HG03135 (cell line): ENCODE data around the gene CPNE1.
"Not testable (repeated sequence)": the region's sequence is repeated elsewhere in the genome, so short reads cannot be mapped to it uniquely, and the experiment has no call there.

Experiments
- ATAC-seq: cut with Tn5 transposase; IDR thresholded peaks from one replicate; pipeline ENCODE4 v1.9.1; 2021; ENCODE audit warnings: mild to moderate bottlenecking, moderate library complexity; ENCODE audit not compliant: unreplicated experiment

The CPNE1 gene

GRCh38 chr20:35664466-35665206, at the start of gene CPNE1, which contains the start of gene RBM12:
Gene CPNE1, minus strand, starts transcription at chr20:35664900. Its CDS starts 31,977 bp downstream, at chr20:35632923.
Gene RBM12, minus strand, starts transcription at chr20:35664900. Its CDS starts 9,578 bp downstream, at chr20:35655322.
- ATAC-seq = peak; percentile 71

GRCh38 chr20:35714127-35714526, 49.4 kb upstream of the CPNE1 start:
- no peak for ATAC-seq

DNA sequence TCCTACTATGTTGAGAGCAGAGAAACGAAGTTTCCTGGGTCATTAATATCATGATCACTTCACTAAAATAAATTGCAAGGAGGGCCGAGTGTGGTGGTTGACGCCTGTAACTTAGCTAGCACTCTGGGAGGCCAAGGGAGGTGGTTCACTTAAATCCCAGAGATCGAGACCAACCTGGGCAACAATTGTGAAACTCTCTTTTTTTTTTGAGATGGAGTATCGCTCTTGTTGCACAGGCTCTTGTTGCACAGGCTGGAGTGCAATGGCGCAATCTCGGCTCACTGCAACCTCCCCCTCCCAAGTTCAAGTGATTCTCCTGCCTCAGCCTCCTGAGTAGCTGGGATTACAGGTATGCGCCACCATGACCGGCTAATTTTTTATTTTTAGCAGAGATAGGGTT, 48.4 kb upstream of the CPNE1 start:
- not testable (repeated sequence) for ATAC-seq

DNA sequence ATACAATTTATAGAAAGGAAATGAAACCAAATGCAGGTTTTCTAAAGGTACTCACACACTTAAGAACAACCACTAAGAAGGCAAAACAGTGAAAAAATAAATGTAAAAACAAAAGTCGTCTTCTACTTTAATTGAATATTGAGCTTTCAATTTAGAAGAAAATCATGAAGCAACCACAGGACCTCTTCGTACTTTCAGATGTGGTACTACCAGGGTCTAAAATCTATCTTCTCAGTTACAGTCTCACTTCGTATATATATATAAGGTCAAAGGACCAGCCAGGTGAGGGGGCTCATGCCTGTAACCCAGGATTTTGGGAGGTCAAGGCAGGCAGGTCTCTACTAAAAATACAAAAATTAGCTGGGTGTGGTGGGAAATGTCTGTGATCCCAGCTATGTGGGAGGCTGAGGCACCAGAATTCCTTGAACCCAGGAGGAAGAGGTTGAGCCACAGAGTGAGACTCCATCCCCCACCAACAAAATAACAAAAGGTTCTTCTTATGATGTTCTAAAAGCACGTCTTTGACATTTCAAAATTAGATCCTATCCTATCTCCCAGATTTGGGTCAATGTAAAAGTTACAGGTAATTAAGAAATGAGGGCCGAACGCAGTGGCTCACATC, 47.0 kb upstream of the CPNE1 start:
- ATAC-seq = no peak

DNA sequence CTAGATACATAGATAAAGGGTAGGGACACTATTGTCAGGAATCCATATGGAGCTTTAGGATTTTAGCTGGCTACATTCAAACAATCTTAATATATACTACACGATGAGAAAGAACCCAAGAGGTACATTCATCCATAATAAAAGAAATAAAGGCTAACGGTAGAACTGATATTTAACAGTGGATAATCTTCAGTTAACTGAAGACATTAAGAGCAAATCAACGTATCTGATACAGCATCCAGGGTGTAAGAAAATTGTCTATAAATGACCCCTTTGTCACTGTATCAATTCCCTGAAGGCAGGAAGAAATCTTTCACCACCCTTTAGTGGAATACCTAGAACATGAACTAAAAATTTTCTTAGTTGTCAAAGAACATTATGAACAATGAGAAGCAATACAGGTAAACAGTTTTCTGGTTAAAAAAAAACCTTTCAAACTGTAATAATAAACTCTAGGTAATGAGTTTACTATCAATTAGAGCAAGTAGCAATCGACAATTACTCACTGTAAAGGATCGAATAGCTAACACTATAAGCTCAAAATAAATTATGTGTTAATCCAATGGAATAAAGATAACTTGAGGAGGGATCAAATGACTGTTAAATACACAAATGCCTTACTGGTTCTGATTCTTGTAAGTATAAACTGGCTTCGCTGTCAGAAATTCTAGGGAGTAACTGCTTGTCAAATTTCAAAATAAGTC, 46.3 kb upstream of the CPNE1 start:
- ATAC-seq = no peak

DNA sequence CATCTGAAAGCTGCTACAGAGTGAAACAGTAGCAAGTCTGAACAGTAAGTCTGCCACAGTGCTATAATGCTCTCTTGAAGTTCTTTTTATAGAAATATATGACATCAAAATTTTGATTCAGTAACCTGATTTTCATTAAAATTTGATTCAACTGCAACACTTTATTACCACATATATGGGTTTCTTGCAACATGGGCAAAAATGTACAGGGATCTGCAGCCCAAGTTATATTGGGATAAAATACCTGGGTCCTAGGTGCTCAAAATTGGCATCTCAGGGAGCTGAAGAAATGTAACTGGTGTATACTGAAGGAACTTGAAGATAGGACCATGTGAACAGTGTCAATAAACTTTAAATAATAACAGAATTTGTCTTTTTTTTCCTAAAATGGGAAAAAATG, 45.3 kb upstream of the CPNE1 start:
- ATAC-seq = no peak

GRCh38 chr20:35709259-35709658, 44.6 kb upstream of the CPNE1 start:
- ATAC-seq = no peak

- no peak for ATAC-seq
Measured at GRCh38 chr20:35708502-35708901, 43.8 kb upstream of the CPNE1 start.

- ATAC-seq = not testable (repeated sequence)
Measured at GRCh38 chr20:35706591-35707529, 42.2 kb upstream of the CPNE1 start.

DNA sequence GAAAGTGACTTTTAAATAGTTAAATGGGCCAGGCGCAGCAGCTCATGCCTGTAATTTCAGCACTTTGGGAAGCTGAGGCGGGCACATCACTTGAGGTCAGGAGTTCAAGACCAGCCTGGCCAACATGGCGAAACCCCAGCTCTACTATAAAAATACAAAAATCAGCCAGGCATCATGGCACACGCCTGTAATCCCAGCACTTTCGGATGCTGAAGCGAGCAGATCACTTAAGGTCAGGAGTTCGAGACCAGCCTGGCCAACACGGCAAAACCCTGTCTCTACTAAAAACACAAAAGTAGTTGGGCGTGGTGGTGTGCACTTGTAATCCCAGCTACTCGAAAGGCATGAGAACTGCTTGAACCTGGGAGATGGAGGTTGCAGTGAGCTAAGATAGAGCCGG, 41.2 kb upstream of the CPNE1 start:
- not testable (repeated sequence) for ATAC-seq

DNA sequence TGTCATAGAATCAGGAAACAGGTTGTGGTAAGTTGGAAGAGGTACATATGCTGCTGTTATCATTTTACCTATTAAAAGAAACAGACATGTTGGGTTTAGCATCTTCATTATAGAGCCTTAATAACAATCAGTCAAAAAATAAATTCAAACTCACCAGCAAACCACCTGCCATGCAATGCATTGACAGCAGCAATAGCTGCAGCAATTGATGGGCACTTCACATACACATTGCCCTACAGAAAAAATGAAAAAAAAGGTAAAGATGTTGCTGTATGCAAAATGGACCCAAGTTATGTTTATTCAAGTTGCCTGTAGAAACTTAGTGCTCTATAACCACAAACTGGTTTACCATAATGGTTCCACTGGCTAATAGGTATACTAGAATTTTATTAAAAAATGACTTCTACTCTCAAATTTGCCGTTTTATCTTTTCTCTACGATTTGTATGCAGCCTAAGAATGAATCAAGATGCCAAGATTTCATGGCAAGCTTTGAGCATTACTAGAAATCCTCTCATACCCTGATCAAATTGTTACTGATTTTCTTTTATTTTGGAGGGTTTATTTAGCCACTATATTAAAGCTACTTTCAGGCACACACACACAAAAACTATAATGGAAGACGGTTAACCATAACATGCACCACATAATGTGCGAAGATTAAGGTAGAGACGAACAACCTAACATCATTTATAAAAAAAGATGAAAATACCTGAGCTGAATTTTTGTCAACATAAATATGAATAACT, 40.0 kb upstream of the CPNE1 start:
- ATAC-seq = no peak

DNA sequence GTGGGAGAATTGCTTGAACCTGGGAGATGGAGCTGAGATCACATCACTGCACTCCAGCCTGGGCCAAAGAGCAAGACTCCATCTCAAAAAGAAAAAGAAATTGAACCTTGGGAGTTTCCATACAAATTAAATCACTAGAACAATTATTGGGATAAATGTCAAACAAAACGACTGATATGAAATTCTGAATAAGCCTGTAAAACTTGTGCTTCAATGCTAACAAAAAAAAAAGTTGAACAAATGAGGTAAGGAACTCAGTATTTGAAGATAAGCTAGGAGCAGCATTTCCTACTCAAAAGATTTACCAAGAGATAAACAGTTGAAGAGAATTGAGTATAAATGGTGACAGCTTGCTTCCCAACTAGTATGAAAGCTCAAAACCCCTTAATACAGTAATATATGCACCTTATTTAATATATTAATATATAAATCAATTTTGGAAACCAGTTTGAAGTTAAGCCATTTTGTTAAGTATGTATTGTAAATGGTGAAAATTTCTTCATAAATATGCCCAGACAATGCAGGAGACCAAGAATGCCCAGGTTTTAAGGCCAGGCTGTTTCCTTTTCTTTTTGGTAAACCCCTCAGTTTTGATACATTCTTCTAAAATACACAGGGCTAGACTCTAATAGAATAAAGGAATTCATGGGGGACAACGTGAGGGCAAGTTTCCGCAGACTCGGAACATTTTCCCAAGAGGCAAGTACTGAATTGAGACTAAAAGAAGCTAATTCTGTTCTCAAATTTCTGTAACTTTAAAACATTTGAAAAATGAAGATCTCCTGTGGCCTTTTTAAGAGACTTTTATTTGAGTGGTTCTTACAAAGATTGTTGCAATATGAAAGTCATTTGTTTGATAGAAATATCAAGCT, 38.4 kb upstream of the CPNE1 start:
- no peak for ATAC-seq

GRCh38 chr20:35702051-35702823, 37.5 kb upstream of the CPNE1 start:
- ATAC-seq = no peak

GRCh38 chr20:35700625-35701148, 36.0 kb upstream of the CPNE1 start:
- ATAC-seq = no peak

DNA sequence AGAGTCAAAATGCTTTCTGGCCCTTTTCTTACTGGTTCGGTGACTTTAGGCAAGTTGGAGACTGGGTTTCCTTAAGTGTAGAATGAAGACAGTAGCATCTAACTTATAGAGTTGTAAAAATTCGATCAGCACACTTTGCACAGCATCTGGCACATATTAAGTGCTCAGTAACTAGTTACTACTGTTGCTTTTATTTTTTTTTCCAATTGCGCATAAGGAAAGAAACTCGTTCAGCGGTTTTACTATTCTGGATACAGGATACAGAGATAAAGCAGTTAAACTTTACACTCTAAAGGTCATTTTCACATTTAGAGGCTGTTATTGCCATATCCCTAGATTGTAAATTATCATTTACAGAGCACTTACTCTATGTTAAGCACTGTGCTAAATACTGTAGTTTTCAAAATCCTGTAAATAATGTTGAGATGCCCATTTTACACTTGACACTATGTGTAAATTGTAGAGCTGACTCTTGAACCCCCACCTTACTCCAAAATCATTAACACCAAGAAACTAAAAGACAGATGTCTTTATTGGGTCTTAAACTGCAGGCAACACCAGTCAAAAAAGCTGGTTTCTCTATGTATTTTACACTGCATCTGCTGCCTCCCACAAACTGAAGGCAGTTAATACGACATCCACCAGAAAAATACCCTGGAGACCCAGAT, 35.4 kb upstream of the CPNE1 start:
- no peak for ATAC-seq

GRCh38 chr20:35699127-35699956, 34.6 kb upstream of the CPNE1 start, which contains the start of the genes NFS1 and ROMO1:
Gene NFS1, minus strand, starts transcription at chr20:35699352. Its CDS starts 64 bp downstream, at chr20:35699288.
Gene ROMO1, plus strand, starts transcription at chr20:35699405. Its CDS starts 228 bp downstream, at chr20:35699633.
- ATAC-seq = peak; percentile 78
